ENCODE data around the gene TMEM150B.

Gene TMEM150B

GRCh38 chr19:55368701-55369563 lies 43.8 kb upstream of the TMEM150B start:
- H3K27ac ChIP-seq = no peak overlapping the region

GRCh38 chr19:55368106-55368505 lies 43.0 kb upstream of the TMEM150B start:
- no peak for TF ChIP-seq CTCF (conservative IDR thresholded peaks at IDR 0.05)
- H3K27ac ChIP-seq = no peak overlapping the region

More at GRCh38 chr19:55368701-55369563, 43.8 kb upstream of the TMEM150B start:
- TF ChIP-seq CTCF (conservative IDR thresholded peaks at IDR 0.05) = no peak

- no peak overlapping the region for H3K27ac ChIP-seq
- no peak for TF ChIP-seq CTCF (conservative IDR thresholded peaks at IDR 0.05)
Measured at GRCh38 chr19:55366790-55367189, 41.6 kb upstream of the TMEM150B start.

- no peak for TF ChIP-seq CTCF (conservative IDR thresholded peaks at IDR 0.05)
- no peak overlapping the region for H3K27ac ChIP-seq
Measured at GRCh38 chr19:55365964-55366363, 40.8 kb upstream of the TMEM150B start.

- no peak overlapping the region for H3K27ac ChIP-seq
- no peak for TF ChIP-seq CTCF (conservative IDR thresholded peaks at IDR 0.05)
Measured at GRCh38 chr19:55365245-55365644, 40.1 kb upstream of the TMEM150B start.

GRCh38 chr19:55362990-55363716 lies 38.0 kb upstream of the TMEM150B start, which contains the start of gene GARIN5B:
GARIN5B (minus strand) TSS chr19:55363260; CDS start chr19:55363066, 194 bp downstream.
- TF ChIP-seq CTCF (conservative IDR thresholded peaks at IDR 0.05) = no peak
- H3K27ac ChIP-seq = no peak within 1 kb of the TSS

Measured in VCaP (cell line).